SK-N-SH treated with all-trans-retinoic acid at 6 μM for 48 hours (cell line): Measurements from ENCODE around the gene HDAC4.

Source experiments
- ATAC-seq: fragments of 200-7000 bp; cut with Tn5 transposase; 3 replicates; pipeline ENCODE4 v1.9.1; 2020; ENCODE audit warnings: mild to moderate bottlenecking, moderate library complexity
- ARNTL ChIP-seq: fragments of 450-650 bp; formaldehyde crosslinking; IDR thresholded peaks from 2 replicates; pipeline ENCODE4 v1.5.0; 2020; ENCODE audit warnings: low read depth, mild to moderate bottlenecking, moderate library complexity, borderline replicate concordance
- BACH2 ChIP-seq: fragments of 250-450 bp; sonication (Bioruptor Pico); IDR thresholded peaks from 2 replicates; pipeline ENCODE4 v1.9.0; 2021; ENCODE audit warnings: mild to moderate bottlenecking, borderline replicate concordance
- CREB5 ChIP-seq: fragments of 250-450 bp; sonication (Bioruptor Pico); IDR thresholded peaks from 2 replicates; pipeline ENCODE4 v1.5.1; 2020; ENCODE audit warnings: low read depth, mild to moderate bottlenecking, moderate library complexity
- CSDC2 ChIP-seq: fragments of 250-450 bp; sonication (Bioruptor Pico); IDR thresholded peaks from 2 replicates; pipeline ENCODE4 v1.5.0; 2020; ENCODE audit warnings: mild to moderate bottlenecking, moderate library complexity
- CSRNP3 ChIP-seq: fragments of 250-450 bp; sonication (Bioruptor Pico); IDR thresholded peaks from 2 replicates; pipeline ENCODE4 v1.5.1; 2021; ENCODE audit warnings: mild to moderate bottlenecking, moderate library complexity
- ESRRG ChIP-seq: fragments of 250-450 bp; sonication (Bioruptor Pico); IDR thresholded peaks from 2 replicates; pipeline ENCODE4 v1.6.1; 2021; ENCODE audit warnings: mild to moderate bottlenecking
- GLIS3 ChIP-seq: fragments of 250-450 bp; sonication (Bioruptor Pico); IDR thresholded peaks from 2 replicates; pipeline ENCODE4 v1.5.0; 2020; ENCODE audit warnings: mild to moderate bottlenecking, moderate library complexity
- ISL1 ChIP-seq: fragments of 250-450 bp; sonication (Bioruptor Pico); IDR thresholded peaks from 2 replicates; pipeline ENCODE4 v2.1.2; 2022; ENCODE audit warnings: mild to moderate bottlenecking, moderate library complexity
- PPARA ChIP-seq: fragments of 250-450 bp; sonication (Bioruptor Pico); IDR thresholded peaks from 2 replicates; pipeline ENCODE4 v1.5.0; 2020; ENCODE audit warnings: mild to moderate bottlenecking, borderline replicate concordance
- RARB ChIP-seq: fragments of 250-450 bp; sonication (Bioruptor Pico); IDR thresholded peaks from 2 replicates; pipeline ENCODE4 v1.8.0; 2021; ENCODE audit warnings: mild to moderate bottlenecking, moderate library complexity
- SNAI2 ChIP-seq: fragments of 250-450 bp; sonication (Bioruptor Pico); IDR thresholded peaks from 2 replicates; pipeline ENCODE4 v1.5.0; 2020; ENCODE audit warnings: mild to moderate bottlenecking, moderate library complexity
- TCF4 ChIP-seq: fragments of 250-450 bp; sonication (Bioruptor Pico); IDR thresholded peaks from 2 replicates; pipeline ENCODE4 v1.8.0; 2021; ENCODE audit warnings: mild to moderate bottlenecking, moderate library complexity, borderline replicate concordance
- TOX ChIP-seq: fragments of 250-450 bp; sonication (Bioruptor Pico); IDR thresholded peaks from 2 replicates; pipeline ENCODE4 v1.8.0; 2021; ENCODE audit warnings: mild to moderate bottlenecking, moderate library complexity, borderline replicate concordance
- ZC3H10 ChIP-seq: fragments of 250-450 bp; sonication (Bioruptor Pico); IDR thresholded peaks from 2 replicates; pipeline ENCODE4 v1.5.1; 2021; ENCODE audit warnings: mild to moderate bottlenecking, moderate library complexity
- ZFP3 ChIP-seq: fragments of 250-450 bp; sonication (Bioruptor Pico); IDR thresholded peaks from 2 replicates; pipeline ENCODE4 v1.5.0; 2020; ENCODE audit warnings: mild to moderate bottlenecking, moderate library complexity
- ZFP30 ChIP-seq: fragments of 450-650 bp; formaldehyde crosslinking; IDR thresholded peaks from 2 replicates; pipeline ENCODE4 v1.5.0; 2022; ENCODE audit warnings: mild to moderate bottlenecking, moderate library complexity
- ZNF565 ChIP-seq: fragments of 450-650 bp; formaldehyde crosslinking; conservative IDR thresholded peaks from 2 replicates; pipeline ENCODE4 v1.5.0; 2020; ENCODE audit warnings: low read depth, mild to moderate bottlenecking, moderate library complexity
- ZNF70 ChIP-seq: fragments of 450-650 bp; formaldehyde crosslinking; IDR thresholded peaks from 2 replicates; pipeline ENCODE4 v1.5.0; 2020; ENCODE audit warnings: mild to moderate bottlenecking, moderate library complexity
- ZNF8 ChIP-seq: fragments of 450-650 bp; formaldehyde crosslinking; IDR thresholded peaks from 2 replicates; pipeline ENCODE4 v1.5.0; 2020; ENCODE audit warnings: mild to moderate bottlenecking, moderate library complexity
- TF ChIP-seq, protein P1 (sequence below): fragments of 250-450 bp; sonication (Bioruptor Pico); IDR thresholded peaks from 2 replicates; pipeline ENCODE4 v1.5.0; 2020; ENCODE audit warnings: mild to moderate bottlenecking, moderate library complexity
- TF ChIP-seq, protein P2 (sequence below): fragments of 250-450 bp; sonication (Bioruptor Pico); IDR thresholded peaks from 2 replicates; pipeline ENCODE4 v1.8.0; 2020; ENCODE audit warnings: mild to moderate bottlenecking, moderate library complexity, borderline replicate concordance

Gene HDAC4

GRCh38 chr2:239215988-239216613 lies 184.7 kb downstream of the HDAC4 start:
- no peak for ATAC-seq
- TF ChIP-seq ISL1 (CRISPR knock-in tag) = no peak
- TF ChIP-seq SNAI2 (CRISPR knock-in tag) = no peak
- TF ChIP-seq PPARA (CRISPR knock-in tag) = no peak
- no peak for TF ChIP-seq ZNF8 (CRISPR knock-in tag)
- no peak for TF ChIP-seq TOX (CRISPR knock-in tag)
- TF ChIP-seq CSDC2 (CRISPR knock-in tag) = no peak
- TF ChIP-seq RARB = no peak
- TF ChIP-seq, all 23 proteins: peak for 0

DNA sequence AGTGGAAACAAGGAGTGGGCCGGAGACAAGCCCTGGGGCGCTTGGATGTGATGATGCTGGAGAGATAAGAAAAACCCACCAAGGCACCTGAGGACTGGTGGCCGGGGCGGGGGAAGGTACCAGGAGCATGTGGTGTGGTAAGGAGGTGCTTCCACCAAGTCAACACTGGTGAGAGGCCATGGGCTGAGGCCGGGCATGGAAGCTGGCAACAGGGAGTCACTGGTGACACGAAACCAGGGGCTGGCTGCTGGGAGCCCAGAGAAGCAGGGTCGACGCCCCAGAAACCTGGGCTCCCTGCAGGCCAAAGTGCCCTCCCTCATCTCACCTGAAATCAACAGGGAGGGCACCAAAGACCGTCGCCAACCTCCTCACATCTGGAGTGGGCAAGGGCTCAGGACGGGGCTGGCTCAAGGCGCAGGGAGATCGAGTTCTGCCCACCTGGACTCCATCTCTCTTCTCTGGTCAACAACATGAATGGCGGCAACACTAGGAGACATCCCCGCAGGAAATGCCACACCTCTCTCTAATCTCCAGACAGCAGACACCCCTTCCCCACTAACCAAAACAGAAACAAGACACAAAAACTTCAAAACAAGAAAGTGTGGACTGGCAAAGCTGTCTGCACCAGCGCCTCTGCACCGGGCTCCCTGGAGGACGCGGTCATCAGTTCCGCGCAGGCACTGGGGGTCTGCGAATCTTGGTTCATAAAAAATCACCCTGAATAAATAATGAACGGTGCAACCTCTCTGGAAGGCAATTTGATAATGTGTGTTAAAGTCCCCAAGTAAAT lies 185.5 kb downstream of the HDAC4 start:
- no peak for ATAC-seq

DNA sequence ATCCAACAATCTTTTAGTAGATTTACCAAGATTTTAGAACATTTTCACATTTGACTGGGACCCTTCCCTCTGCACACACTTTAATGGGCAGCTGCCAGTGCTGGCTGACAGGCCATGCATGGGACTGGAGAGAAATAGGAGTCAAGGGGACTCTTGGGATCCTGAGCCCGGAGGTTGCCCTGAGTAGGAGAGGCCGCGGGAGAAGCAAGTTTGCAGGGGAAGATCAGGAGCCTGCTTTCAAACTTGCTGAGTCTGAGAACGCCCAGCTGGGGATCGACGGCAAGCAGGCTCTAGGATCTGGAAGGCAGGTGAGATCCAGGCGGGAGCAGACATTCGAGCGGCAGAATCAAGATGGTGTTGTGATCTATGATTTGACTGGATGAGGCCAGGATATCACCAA lies 186.1 kb downstream of the HDAC4 start:
- ATAC-seq = no peak
- TF ChIP-seq, protein P1, sequence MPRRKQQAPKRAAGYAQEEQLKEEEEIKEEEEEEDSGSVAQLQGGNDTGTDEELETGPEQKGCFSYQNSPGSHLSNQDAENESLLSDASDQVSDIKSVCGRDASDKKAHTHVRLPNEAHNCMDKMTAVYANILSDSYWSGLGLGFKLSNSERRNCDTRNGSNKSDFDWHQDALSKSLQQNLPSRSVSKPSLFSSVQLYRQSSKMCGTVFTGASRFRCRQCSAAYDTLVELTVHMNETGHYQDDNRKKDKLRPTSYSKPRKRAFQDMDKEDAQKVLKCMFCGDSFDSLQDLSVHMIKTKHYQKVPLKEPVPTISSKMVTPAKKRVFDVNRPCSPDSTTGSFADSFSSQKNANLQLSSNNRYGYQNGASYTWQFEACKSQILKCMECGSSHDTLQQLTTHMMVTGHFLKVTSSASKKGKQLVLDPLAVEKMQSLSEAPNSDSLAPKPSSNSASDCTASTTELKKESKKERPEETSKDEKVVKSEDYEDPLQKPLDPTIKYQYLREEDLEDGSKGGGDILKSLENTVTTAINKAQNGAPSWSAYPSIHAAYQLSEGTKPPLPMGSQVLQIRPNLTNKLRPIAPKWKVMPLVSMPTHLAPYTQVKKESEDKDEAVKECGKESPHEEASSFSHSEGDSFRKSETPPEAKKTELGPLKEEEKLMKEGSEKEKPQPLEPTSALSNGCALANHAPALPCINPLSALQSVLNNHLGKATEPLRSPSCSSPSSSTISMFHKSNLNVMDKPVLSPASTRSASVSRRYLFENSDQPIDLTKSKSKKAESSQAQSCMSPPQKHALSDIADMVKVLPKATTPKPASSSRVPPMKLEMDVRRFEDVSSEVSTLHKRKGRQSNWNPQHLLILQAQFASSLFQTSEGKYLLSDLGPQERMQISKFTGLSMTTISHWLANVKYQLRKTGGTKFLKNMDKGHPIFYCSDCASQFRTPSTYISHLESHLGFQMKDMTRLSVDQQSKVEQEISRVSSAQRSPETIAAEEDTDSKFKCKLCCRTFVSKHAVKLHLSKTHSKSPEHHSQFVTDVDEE (CRISPR knock-in tag) = no peak
- TF ChIP-seq PPARA (CRISPR knock-in tag) (no peak), ZNF8 (CRISPR knock-in tag) (no peak), ZFP3 (CRISPR knock-in tag) (no peak), CREB5 (CRISPR knock-in tag) (no peak), CSRNP3 (CRISPR knock-in tag) (no peak), GLIS3 (CRISPR knock-in tag) (no peak), ZNF565 (CRISPR knock-in tag) (no peak), ISL1 (CRISPR knock-in tag) (no peak), ZC3H10 (CRISPR knock-in tag) (no peak), TCF4 (no peak)

More for the DNA sequence above, 185.5 kb downstream of the HDAC4 start:
- TF ChIP-seq ZC3H10 (CRISPR knock-in tag) = no peak
- TF ChIP-seq BACH2 (CRISPR knock-in tag) = no peak
- TF ChIP-seq ZFP3 (CRISPR knock-in tag) = no peak
- TF ChIP-seq GLIS3 (CRISPR knock-in tag) = no peak
- no peak for TF ChIP-seq TCF4
- TF ChIP-seq ZNF8 (CRISPR knock-in tag) = no peak
- no peak for TF ChIP-seq ARNTL (CRISPR knock-in tag)
- TF ChIP-seq ISL1 (CRISPR knock-in tag) = no peak
- no peak for TF ChIP-seq ESRRG (CRISPR knock-in tag)
- no peak for TF ChIP-seq CSDC2 (CRISPR knock-in tag)
- TF ChIP-seq RARB = no peak
- TF ChIP-seq, protein P1 (CRISPR knock-in tag) = no peak
- TF ChIP-seq, protein P2, sequence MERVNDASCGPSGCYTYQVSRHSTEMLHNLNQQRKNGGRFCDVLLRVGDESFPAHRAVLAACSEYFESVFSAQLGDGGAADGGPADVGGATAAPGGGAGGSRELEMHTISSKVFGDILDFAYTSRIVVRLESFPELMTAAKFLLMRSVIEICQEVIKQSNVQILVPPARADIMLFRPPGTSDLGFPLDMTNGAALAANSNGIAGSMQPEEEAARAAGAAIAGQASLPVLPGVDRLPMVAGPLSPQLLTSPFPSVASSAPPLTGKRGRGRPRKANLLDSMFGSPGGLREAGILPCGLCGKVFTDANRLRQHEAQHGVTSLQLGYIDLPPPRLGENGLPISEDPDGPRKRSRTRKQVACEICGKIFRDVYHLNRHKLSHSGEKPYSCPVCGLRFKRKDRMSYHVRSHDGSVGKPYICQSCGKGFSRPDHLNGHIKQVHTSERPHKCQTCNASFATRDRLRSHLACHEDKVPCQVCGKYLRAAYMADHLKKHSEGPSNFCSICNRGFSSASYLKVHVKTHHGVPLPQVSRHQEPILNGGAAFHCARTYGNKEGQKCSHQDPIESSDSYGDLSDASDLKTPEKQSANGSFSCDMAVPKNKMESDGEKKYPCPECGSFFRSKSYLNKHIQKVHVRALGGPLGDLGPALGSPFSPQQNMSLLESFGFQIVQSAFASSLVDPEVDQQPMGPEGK (CRISPR knock-in tag) = no peak
- TF ChIP-seq CSRNP3 (CRISPR knock-in tag) = no peak
- TF ChIP-seq ZNF565 (CRISPR knock-in tag) = no peak
- TF ChIP-seq ZNF70 (CRISPR knock-in tag) = no peak
- no peak for TF ChIP-seq ZFP30
- TF ChIP-seq, all 23 proteins: peak for 0
